Daoy (cell line): ENCODE data around the gene DIP2C. TPM values are rescaled to one million over a fixed set of nuclear protein-coding genes. Genes with fewer than 3 reads are reported as not detected.

Experiments
- DNase-seq: peaks from one replicate; pipeline ENCODE4 v3.0.0-alpha.2; 2015; ENCODE audit warnings: low read depth
- total RNA-seq: library from RNA; depleted of rRNA; stranded (reverse); fragments of >200 nt; shearing (Covaris generic); gene quantifications from 2 replicates; pipeline ENCODE4 v1.2.3, GENCODE V29; 2014

The DIP2C gene
- total RNA-seq, 1 experiment from 2014 or later, result 2.7 TPM

DNA sequence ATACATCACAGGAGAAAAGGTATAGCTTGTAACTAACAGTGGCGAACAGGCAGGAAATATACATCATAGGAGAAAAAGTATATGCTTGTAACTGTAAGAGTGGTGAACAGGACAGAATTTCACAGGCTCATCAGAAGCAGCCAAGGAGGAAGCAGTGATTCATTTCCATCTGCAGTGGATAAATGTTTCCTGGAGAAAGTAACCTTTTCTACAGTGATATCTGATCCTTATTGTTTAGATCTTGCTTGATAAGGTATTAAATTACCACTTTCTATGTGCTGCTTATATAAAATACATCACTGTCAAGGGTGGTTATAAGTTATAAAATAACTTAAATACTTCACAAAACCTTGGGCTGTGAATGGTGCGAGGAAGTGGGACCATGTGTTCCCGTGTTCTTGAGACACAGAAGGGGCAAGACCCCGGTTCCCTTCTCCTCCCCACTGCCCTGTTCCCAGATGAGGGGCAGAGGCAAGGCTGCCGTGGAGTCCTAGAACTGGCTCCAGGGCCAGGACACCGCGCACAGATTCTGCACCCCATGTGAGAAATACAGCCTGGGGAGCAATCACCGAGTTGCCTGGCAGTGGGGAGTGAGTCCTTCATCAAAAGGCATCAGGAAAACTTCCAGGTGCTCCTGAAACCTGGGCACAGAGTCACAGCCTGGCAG is 135.2 kb downstream of the DIP2C start:
- peak; percentile 11 for DNase-seq

DNA sequence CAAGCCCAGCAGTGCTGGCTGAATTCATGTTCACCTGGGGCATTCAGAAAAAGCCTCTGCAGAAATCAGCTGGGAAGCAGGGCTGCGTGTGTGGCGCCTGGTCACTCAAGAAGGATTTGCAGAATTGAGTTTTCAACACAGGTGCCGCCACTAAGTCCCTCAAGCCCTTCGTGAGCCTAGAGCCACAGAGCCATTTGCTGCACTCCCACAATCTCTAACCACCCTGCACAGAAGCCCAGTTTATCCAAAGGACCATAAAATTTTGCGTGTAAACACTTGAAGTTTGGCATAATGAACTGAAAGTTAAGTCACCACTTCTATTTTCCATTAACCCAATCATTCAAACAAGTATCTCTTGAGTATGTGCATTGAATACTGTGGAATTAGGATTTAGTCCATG is 136.2 kb downstream of the DIP2C start:
- no peak for DNase-seq

DNA sequence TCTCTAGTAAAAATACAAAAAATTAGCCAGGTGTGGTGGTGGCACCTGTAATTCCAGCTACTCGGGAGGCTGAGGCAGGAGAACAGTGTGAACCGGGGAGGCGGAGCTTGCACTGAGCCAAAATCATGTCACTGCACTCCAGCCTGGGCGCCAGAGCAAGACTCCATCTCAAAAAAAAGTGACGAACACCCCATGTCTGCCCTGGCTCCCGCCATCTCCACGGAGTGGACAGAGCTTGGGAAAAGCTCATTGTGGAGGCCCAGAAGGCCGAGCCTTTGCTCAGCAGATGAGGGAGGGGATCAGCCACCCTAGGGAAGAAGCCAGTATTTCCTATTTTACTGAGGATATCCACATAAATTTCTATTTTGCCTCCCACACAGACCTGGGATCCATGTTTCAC is 136.8 kb downstream of the DIP2C start:
- DNase-seq, result no peak

DNA sequence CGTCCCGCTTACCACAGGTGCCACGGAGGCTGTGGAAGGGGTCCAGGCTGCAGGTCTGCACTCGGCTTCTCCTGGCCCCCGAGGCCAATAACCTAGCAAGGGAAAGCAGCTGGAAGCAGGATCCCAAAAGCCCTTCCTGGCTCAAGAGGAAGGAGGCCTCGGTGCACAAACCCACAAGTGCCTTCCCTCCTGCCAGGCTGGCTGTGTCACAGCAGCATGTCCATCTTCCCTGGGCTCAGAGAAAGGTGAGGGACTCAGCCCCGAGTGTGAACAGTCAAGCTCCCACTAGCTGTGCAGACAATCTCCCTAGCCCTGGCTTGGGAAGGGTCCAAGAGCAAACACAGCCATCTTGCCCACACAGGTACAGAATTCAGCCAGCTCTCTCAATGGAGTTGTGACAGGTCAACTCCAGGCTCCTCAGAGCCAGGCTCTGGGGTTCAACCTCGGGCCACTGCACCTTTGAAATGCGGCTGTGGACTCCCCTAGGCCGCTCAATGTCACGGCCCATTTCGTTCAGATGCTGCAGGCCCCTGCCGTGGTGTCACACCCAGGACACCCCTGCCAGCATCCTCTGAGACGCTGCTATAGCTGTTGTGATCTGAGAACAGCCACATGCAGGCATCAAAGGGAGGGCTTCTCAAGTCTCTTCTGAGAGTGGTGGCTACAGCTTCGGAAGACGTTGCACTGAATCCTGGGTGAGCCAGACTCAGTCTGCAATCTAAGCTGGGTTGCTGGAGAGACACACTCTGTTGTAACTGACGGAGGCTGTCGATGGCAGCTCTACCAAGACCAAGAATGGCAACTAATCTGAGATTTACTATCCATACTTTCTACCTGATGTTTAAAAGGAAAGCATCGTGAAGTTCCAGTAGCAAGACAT is 137.9 kb downstream of the DIP2C start:
- no peak for DNase-seq

DNA sequence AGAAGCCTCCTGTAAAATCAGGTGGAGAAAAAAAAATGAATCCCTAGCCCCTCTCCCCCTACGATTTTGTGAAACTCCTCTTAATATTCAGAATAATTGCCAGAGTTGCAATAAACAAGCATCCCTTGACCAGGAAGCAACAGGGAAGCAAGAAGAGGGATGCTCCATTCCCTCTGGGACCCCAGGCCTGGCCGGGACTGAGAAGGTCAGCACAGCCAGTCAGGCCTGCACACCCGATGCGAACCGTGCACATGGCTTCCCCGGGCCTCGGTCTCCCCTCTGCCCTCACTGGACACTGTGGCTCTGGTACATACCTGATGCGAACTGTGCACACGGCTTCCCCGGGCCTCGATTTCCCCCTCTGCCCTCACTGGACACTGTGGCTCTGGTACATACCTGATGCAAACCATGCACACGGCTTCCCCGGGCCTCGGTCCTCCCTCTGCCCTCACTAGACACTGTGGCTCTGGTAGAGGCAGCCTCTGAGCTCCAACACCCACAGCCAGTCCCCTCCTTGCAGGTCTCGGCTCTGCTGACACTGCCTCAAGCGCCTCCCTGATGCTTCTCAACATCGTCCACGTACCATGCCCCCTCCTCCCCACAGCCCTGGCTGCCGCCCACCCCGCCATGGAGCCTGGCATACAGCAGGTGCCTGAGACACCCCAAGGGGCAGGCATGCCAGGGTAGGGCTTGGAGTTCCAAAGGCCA is 138.6 kb downstream of the DIP2C start:
- DNase-seq, result no peak

DNA sequence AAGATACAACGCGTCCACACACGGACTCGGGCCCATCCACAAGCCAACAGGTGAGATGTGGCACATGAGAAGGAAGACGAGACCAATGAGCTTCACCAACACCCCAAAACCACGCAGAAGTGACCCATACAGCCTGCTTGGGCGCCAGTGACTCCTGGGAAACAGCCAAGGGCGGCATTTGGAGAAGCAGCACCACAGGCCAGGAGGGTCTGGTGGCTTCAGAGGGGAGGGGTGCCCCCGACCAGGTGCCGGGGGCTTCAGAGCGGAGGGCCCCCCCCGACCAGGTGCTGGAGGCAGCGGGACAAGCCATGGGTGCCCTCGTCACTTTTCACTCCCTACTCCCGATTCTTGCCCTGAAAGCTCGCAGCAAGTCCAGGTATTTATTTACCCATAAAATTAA is 140.1 kb downstream of the DIP2C start:
- DNase-seq, result no peak

DNA sequence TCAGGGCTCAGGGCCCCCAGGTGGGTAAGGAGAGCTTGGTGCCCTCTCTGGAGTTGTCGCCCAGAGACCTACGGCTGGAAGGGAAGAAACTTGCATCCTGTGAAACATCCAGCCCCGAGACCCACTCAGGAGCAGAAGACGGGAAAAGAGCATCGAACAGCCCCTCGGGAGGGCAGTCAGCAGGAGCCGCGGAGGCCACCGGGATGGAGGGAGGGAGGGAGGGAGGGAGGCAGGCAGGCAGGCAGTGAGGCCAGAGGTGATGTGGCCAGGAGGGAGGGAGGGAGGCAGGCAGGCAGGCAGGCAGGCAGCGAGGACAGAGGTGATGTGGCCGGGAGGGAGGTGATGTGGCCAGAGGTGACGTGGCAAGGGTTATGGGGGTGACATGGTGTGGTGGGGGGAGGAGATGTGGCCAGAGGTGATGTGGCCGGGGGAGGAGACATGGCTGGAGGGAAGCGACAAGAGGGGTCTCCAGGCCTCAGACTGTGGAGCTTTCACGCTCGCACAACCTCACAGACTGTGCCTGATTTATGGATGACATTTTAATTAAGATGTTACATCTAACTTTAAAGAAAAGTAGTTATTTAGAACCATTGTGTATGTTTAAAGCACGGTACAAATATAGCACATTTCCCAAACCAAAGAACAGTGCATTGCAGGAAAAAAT is 141.1 kb downstream of the DIP2C start:
- DNase-seq, result no peak

DNA sequence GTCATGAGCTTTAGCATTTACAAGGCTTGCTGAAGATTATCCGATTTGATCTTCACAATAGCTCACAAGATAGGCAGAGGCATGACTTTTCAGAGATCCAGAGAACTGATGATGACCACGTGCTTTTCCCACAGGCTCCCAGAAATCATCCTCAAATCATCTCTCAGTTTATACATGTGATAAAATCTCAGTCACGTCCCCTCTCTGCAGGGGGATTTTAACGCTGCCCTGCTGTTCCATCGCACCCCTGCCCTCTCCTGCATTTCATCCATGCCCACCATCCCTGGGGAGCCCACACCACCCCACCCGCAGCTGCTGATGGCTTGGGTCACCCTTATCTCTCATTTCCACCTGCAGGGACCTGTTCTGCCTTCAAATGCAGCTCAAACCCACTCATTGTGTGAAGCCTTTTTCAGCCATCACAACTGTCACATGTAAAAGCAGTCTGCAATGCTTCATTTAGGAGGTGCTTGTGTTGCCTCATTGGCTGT is 141.8 kb downstream of the DIP2C start:
- no peak for DNase-seq

DNA sequence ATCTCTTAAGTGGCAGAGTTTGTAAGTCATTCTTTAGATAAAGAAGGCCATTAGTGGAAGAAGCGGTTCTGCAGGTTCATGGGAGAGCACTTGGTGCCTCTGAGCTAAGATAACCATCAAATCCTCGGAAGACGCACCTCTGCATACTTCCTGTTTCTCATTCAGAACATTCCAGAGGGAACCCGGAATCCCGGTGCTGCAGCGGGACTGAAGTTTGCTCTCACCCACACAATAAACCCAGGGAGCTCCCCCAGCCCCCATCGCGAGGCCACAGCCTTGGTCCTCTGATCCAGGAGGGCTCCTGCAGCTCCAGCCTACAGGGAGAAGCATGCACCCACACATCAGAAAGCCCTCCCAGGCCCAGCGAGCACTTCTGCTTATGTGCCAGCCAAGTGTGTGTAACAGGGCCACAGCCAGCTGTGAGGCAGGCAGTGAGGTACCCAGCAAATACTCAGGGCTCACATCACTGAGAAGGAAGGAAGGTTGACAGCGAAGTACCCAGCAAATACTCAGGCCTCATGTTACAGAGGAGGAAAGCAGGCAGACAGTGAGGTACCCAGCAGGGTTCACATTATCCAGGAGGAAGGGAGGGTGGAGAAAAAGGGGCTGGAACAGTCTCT is 142.4 kb downstream of the DIP2C start:
- no peak for DNase-seq

DNA sequence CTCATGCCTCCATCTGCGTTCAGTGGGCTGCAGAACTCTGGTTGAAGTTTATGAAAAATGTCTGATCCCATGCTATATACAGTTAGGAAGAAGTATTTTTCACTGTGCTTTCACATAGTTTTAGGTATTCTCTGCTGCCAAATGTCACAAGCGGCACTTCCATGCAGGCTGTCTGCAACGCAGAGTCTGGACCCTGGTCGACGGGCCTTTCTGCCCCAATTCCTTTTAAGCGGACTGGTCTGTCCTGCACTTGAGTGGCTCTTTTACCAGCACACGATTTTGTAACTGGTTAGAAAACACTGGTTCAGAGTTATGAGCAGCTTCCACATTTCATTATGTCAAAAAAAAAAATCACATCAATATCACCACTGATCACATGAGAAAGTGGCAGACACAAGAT is 143.0 kb downstream of the DIP2C start:
- DNase-seq, result no peak

DNA sequence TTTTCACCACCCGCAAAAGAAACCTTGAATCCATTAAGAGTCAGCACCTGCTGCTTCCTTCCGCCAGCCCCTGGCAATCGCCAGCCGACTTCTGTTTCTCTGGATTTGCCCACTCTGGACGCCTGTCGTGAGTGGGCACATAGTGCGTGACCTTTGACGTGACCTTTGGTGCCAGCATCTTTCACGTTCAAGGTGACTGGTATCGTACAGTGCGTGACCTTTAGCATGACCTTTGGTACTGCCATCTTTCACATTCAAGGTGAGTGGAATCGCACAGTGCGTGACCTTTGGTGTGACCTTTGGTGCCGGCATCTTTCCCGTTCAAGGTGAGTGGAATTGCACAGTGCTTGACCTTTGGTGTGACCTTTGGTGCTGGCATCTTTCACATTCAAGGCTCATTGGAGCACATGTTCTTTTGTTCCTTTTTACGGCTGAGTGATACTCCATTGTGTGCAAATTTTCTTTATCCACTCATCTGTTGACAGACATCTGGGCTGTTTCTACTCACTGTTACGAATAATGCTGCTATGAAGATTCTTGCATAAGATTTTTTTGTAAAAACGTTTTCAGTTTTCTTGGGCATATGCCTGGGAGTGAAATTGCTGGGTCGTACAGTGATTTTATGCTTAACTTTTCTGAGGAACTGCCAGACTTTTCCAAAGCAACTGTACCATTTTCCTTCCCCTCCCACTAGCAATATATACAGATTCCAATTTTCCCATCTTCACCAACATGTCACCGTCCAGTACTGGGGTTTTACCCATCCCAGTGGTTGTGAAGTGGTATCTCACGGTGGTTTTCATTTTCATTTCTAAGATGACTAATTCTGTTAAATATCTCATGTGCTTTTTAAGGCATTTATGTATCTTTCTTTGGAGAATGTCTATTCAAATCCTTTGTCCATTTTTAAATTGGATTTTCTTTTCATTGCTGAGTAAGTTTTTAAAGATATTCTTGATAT is 145.3 kb downstream of the DIP2C start:
- no peak for DNase-seq

DNA sequence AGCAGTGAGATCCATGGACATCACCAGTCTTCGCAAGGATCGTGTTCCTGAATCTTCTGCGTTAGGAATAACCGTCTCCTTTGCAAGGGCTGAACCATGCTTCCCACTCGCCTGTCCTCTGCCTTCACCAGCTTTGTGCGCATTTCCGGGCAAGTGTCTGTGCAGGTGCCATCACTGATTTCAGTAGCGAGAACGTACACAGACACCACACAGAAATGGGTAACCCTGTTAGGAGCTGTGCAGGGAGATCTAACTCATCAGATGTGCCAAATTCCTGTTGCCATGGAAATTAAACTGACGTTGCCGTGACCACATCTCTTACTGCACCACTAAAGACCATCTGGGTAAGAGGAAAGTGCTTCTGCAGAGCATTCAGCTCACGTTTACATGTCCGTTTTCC is 146.3 kb downstream of the DIP2C start:
- no peak for DNase-seq

DNA sequence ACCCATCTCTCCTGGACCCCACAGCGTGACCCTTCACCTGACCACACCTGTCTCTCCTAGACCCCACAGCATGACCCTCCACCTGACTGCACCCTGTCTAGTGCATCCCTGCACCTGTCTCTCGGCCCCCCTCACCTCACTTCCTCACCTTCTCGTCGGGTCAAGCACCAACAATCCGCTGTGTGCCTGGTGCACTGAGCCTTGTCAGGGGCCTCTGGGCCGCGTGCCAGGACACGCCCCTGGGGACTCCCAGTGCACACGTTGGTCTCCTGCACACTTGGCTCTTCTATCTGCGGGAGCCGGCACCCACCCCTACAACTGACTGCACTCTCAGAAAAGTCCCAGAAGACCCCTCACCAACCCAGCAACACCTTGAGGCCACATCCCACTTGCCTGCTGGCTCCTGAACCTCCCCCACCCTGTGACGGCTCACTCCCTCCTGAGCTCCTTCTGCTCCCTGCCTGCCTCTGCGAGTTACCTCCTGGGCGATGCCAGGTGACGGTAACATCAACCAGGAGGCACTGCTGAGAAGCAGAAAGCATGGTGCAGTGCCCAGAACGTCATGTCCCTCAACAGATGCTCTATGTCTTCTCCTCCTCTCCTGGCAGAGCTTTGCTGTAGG is 147.6 kb downstream of the DIP2C start:
- no peak for DNase-seq

DNA sequence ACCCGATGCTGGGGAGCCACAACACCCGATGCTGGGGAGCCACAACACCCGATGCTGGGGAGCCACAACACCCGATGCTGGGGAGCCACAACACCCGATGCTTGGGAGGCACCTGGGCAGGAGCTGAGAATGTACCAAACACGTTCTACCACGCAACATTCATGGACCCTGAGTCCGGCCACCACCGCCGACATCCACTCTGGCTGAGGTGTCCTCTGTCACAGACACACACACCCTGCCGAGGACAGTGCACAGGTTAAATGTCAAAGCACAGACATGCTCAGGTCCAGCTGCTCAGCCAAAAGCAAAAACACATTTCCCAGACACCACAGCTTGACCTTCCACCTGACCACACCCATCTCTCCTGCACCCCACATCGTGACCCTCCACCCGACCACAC is 148.4 kb downstream of the DIP2C start:
- no peak for DNase-seq

DNA sequence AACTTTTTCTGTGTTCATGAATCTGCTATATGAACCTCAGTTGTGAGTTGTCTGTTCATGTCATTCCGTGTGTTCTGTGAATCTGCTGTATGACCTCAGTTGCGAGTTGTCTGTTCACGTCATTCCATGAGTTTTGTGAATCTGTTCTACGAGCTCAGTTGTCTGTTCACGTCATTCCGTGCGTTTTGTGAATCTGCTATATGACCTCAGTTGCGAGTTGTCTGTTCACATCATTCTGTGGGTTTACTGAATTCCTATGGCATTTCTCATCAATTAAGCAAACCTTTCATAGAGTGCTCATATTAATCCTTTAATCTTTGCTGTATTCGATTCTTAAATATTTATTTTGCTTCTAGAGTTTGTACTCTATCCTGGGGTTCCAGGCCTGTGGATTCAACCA is 150.6 kb downstream of the DIP2C start:
- DNase-seq, result no peak

DNA sequence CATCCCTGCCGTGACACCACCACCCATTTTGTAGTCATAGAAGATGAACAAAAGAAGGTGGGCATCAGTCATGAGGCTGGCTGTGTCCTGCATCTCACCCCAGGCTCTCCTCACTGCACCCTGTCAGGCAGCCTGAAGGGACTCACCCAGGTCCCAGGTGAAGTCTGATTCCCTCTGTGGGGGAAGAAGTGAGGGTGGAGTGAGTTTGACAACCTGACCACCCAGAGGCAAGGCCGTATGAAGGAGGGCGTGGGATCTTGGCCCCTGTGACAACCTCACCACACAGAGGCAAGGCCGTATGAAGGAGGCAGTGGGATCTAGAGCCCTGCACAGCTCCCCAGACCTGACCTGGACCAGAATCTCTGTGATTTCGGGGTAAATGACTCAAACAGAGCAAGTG is 152.5 kb downstream of the DIP2C start:
- DNase-seq, result no peak

DNA sequence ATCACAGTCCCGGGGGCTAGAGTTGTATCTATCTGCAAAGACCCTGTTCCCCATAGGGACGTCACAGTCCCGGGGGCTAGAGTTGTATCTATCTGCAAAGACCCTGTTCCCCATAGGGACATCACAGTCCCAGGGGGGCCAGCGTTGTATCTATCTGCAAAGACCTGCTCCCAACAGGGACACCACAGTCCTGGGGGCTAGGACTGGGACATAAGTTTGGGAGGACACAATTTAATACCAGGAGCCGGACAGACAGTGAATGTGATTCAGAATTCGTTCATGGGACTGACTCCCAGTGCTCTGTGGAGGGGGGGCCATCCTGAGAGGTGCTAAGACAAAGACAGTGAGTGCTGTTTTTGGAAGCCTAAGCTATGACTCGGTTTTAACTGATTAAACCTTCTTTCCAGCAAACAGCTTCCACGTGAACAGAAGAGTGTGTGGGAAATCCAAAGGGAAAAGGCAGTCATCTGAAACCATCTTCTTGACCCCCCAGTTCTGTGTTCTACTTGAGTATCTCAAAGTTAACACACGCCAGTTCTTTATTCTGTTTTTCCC is 153.0 kb downstream of the DIP2C start:
- DNase-seq, result no peak

DNA sequence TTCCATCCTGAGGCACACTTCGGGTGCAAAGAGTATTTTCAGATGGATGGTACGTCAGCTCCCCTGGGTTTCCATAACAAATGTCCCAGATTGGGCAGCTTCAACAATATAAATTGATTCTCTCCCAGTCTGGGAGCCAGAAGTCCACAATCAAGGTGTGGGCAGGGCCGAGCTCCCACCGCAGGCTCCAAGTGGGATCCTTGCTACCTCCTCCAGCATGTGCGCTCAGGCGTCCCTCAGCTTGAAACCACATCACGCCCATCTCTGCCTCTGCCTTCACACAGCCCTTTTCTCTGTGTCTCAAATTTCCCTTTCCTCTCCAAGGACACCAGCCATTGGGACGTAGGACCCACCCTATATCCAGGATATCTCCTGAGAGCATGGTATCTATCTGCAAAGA is 153.5 kb downstream of the DIP2C start:
- DNase-seq, result no peak

DNA sequence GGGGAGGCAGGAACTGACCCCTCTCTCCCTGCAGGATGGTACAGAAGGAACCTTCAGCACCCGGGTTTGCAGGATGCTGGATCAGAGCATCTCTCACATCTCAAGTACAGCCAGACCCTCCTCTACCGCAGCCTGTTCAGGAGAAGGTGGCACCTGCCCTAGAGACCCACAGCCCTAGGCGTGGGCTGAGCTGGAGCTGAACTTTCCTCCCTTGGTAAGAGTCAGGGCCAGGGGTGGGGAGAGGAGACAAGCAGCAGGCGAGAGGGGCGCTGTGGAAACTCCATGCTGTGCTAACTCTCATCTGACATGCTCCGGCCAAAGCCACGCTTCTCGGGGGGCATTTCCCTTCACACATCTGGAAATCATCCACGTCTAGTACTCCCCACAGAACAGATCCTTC is 154.4 kb downstream of the DIP2C start:
- no peak for DNase-seq
